Measurements from ENCODE around the gene UBE2C.

The UBE2C gene

GRCh38 chr20:45810191-45810970, 2.1 kb upstream of the UBE2C start:
- Histone ChIP-seq H3K27me3 (ENCODE audit: insufficient read depth, poor library complexity, severe bottlenecking) (no peaks in the 10 kb centered on the region), H3K27ac (replicated peaks) (no peak overlapping the region), H3K4me3 (replicated peaks; ENCODE audit: insufficient read depth, low read length) (no peak overlapping the region)
- TF ChIP-seq CTCF (IDR thresholded peaks at IDR 0.05; ENCODE audit: insufficient read depth, low read length) (no peak), POLR2AphosphoS5 (IDR thresholded peaks at IDR 0.05; ENCODE audit: low read depth) (no peak), GABPA (IDR thresholded peaks at IDR 0.05; ENCODE audit: low read depth) (no peak), SPI1 (IDR thresholded peaks at IDR 0.05; ENCODE audit: borderline replicate concordance, low read depth) (no peak)
- TF ChIP-seq, protein P1, sequence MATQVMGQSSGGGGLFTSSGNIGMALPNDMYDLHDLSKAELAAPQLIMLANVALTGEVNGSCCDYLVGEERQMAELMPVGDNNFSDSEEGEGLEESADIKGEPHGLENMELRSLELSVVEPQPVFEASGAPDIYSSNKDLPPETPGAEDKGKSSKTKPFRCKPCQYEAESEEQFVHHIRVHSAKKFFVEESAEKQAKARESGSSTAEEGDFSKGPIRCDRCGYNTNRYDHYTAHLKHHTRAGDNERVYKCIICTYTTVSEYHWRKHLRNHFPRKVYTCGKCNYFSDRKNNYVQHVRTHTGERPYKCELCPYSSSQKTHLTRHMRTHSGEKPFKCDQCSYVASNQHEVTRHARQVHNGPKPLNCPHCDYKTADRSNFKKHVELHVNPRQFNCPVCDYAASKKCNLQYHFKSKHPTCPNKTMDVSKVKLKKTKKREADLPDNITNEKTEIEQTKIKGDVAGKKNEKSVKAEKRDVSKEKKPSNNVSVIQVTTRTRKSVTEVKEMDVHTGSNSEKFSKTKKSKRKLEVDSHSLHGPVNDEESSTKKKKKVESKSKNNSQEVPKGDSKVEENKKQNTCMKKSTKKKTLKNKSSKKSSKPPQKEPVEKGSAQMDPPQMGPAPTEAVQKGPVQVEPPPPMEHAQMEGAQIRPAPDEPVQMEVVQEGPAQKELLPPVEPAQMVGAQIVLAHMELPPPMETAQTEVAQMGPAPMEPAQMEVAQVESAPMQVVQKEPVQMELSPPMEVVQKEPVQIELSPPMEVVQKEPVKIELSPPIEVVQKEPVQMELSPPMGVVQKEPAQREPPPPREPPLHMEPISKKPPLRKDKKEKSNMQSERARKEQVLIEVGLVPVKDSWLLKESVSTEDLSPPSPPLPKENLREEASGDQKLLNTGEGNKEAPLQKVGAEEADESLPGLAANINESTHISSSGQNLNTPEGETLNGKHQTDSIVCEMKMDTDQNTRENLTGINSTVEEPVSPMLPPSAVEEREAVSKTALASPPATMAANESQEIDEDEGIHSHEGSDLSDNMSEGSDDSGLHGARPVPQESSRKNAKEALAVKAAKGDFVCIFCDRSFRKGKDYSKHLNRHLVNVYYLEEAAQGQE (IDR thresholded peaks at IDR 0.05; ENCODE audit: insufficient replicate concordance, low read depth), result no peak
- DNase-seq (ENCODE audit: low read depth in 1 of 2, low spot score in 1 of 2), result no peak

DNA sequence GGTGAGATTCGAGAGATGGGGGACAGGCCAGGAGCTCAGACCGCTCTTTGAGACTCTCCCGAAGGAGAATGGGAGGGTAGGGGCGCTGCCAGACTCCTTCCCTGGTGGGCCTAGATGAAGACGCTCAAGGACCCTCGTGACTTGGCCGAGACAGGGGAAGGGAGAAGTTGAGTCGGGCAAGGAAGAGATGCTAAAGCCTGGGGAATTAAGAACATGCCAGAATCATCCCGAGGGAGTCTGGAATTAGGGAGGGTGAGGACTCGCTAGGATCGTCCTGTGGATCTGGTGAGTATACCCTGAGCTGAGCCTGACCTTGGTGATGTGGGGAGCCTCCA, 529 bp downstream of the UBE2C start:
- H3K4me3 ChIP-seq (replicated peaks; ENCODE audit: insufficient read depth, low read length), result peak overlapping the region; percentile 79
- H3K27ac ChIP-seq (replicated peaks), result peak overlapping the region; percentile 84
- H3K27me3 ChIP-seq (ENCODE audit: insufficient read depth, poor library complexity, severe bottlenecking), result no peaks in the 10 kb centered on the region
- DNase-seq (ENCODE audit: low read depth in 1 of 2, low spot score in 1 of 2), result no peak
- TF ChIP-seq SPI1 (IDR thresholded peaks at IDR 0.05; ENCODE audit: borderline replicate concordance, low read depth), result no peak
- TF ChIP-seq, protein P1 (IDR thresholded peaks at IDR 0.05; ENCODE audit: insufficient replicate concordance, low read depth), result no peak
- no peak for TF ChIP-seq GABPA (IDR thresholded peaks at IDR 0.05; ENCODE audit: low read depth)
- TF ChIP-seq POLR2AphosphoS5 (IDR thresholded peaks at IDR 0.05; ENCODE audit: low read depth), result no peak
- no peak for TF ChIP-seq CTCF (IDR thresholded peaks at IDR 0.05; ENCODE audit: insufficient read depth, low read length)

GRCh38 chr20:45813489-45813888, 1.0 kb downstream of the UBE2C start:
- no peak for TF ChIP-seq POLR2AphosphoS5 (IDR thresholded peaks at IDR 0.05; ENCODE audit: low read depth)
- Histone ChIP-seq H3K27ac (replicated peaks) (peak overlapping the region; percentile 84; the same call in 1 of the 2 replicates), H3K4me3 (replicated peaks; ENCODE audit: insufficient read depth, low read length) (peak overlapping the region; percentile 79), H3K27me3 (ENCODE audit: insufficient read depth, poor library complexity, severe bottlenecking) (no peaks in the 10 kb centered on the region)
- DNase-seq (ENCODE audit: low read depth in 1 of 2, low spot score in 1 of 2), result no peak

GRCh38 chr20:45814314-45814713, 1.9 kb downstream of the UBE2C start:
- DNase-seq (ENCODE audit: low read depth in 1 of 2, low spot score in 1 of 2), result no peak
- TF ChIP-seq, protein P1 (IDR thresholded peaks at IDR 0.05; ENCODE audit: insufficient replicate concordance, low read depth), result no peak
- TF ChIP-seq POLR2AphosphoS5 (IDR thresholded peaks at IDR 0.05; ENCODE audit: low read depth) (no peak), SPI1 (IDR thresholded peaks at IDR 0.05; ENCODE audit: borderline replicate concordance, low read depth) (no peak), GABPA (IDR thresholded peaks at IDR 0.05; ENCODE audit: low read depth) (no peak), CTCF (IDR thresholded peaks at IDR 0.05; ENCODE audit: insufficient read depth, low read length) (no peak)
- Histone ChIP-seq H3K27ac (replicated peaks) (no peak overlapping the region), H3K4me3 (replicated peaks; ENCODE audit: insufficient read depth, low read length) (no peak overlapping the region), H3K27me3 (ENCODE audit: insufficient read depth, poor library complexity, severe bottlenecking) (no peaks in the 10 kb centered on the region)

Measured in HL-60 (cell line).